Measurements from ENCODE around the gene PSD4. TPM values are rescaled to one million over a fixed set of nuclear protein-coding genes. Genes with fewer than 3 reads are reported as not detected.

PSD4 gene
- total and polyA plus RNA-seq, 2 of the 8 experiments (the other 6 are each of a cell fraction or from before 2014, with no cell fraction given), result 0.53 to 1.2 TPM

DNA sequence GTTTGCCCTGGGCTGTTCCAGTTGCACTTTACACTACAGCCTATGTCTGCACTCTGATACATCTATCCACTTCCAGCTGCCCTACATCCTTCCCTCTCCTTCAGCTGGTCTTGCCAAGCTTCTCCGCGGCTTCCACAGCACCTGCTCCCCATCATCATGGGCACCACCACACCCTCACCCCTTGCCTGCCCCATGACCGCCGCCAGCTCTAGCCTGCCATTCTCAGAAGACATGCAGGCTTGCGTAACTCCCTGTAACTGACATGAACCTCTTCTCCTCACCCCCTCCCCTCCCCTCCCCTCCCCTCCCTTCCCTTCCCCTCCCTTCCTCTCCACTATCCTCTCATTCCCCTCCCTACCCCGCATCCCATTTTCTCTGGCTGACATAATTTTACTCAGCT lies 59.0 kb downstream of the PSD4 start:
- no peaks in the 10 kb centered on the region for H3K79me2 ChIP-seq (ENCODE audit: control insufficient read depth in 1 of 2, insufficient read depth in 2 of 2, low read length in 2 of 2)
- no peak overlapping the region for H3K27ac ChIP-seq (ENCODE audit: low read depth, low read length)
- no peaks in the 10 kb centered on the region for H3K27me3 ChIP-seq (replicated peaks in 1 of 4; ENCODE audit: control insufficient read depth in 3 of 4, extremely low read depth in 1 of 4, insufficient read depth in 3 of 4, low read length in 3 of 4)
- no peak overlapping the region for H2BK5ac ChIP-seq (ENCODE audit: low read depth, low read length)
- WGBS, 2 experiments (ENCODE audit: extremely low coverage in 1 of 2, insufficient coverage in 1 of 2, insufficient read length in 1 of 2, insufficient replicate concordance in 2 of 2, low coverage in 1 of 2, low lambda C conversion rate in 2 of 2, missing lambda C conversion rate in 1 of 2), result 80 to 85% methylated on average over 1 to 5 of the region's 6 CpGs
- H3K9ac ChIP-seq (replicated peaks in 1 of 4; ENCODE audit: extremely low read depth in 1 of 4, low read depth in 3 of 4, low read length in 3 of 4), result no peak overlapping the region
- CTCF ChIA-PET (ENCODE audit: partially characterized antibody), result interaction anchor here (0.7 to 4.6 kb wide), 4 partner anchors 18 to 27 kb away, joined by 3 to 28 read pairs (median 6); no protein-coding TSS in a partner anchor
- H4K8ac ChIP-seq (ENCODE audit: extremely low read depth, insufficient read depth, low read length), result no peak overlapping the region; the same call in 1 of the 2 replicates
- H2BK12ac ChIP-seq (ENCODE audit: low read depth, low read length), result no peak overlapping the region
- no peaks in the 10 kb centered on the region for H3K79me1 ChIP-seq (ENCODE audit: low read depth, low read length)
- no peaks in the 10 kb centered on the region for H3K36me3 ChIP-seq (ENCODE audit: control insufficient read depth in 2 of 4, insufficient read depth in 4 of 4, low read length in 3 of 4)
- no peaks in the 10 kb centered on the region for H3K4me1 ChIP-seq (replicated peaks in 1 of 4; ENCODE audit: control insufficient read depth in 3 of 4, insufficient read depth in 4 of 4, low read length in 3 of 4)
- no peak overlapping the region for H3K18ac ChIP-seq (ENCODE audit: extremely low read depth, low read length)
- no peak overlapping the region for H2BK120ac ChIP-seq (replicated peaks; ENCODE audit: low read depth, low read length)
- no peak overlapping the region for H3K56ac ChIP-seq (replicated peaks; ENCODE audit: insufficient read length, low read depth, low read length)
- DNase-seq (ENCODE audit: low read depth in 1 of 2, low spot score in 2 of 2) (no peak), FAIRE-seq (no peak)
- H2AFZ ChIP-seq (ENCODE audit: low read length), result no peak overlapping the region
- H3K4me3 ChIP-seq (ENCODE audit: extremely low read depth in 1 of 4, insufficient read depth in 2 of 4, low read depth in 3 of 4, low read length in 4 of 4), result no peak overlapping the region
- H4K5ac ChIP-seq (ENCODE audit: insufficient read length, low read depth, low read length), result no peak overlapping the region
- POLR2A ChIA-PET (ENCODE audit: partially characterized antibody), result no interaction called here
- no peak overlapping the region for H3K4me2 ChIP-seq (ENCODE audit: insufficient read depth in 1 of 2, low read depth in 2 of 2, low read length in 2 of 2)
- no peak overlapping the region for H3K14ac ChIP-seq (ENCODE audit: insufficient read length)
- H2BK15ac ChIP-seq (ENCODE audit: low read length), result no peak overlapping the region
- H4K20me1 ChIP-seq (replicated peaks in 1 of 2; ENCODE audit: control insufficient read depth in 1 of 2, insufficient read depth in 2 of 2, low read length in 2 of 2), result no peaks in the 10 kb centered on the region
- no peak overlapping the region for H2BK20ac ChIP-seq (ENCODE audit: low read length)
- no peak overlapping the region for H3K4ac ChIP-seq (replicated peaks; ENCODE audit: insufficient read length, low read depth, low read length)
- no peak overlapping the region for H4K91ac ChIP-seq (replicated peaks; ENCODE audit: insufficient read length, low read length)
- H3K23ac ChIP-seq (ENCODE audit: insufficient read length), result no peak overlapping the region
- peaks cover 0 to 5% of the 10 kb centered on the region in 2 experiments; a peak in 1 of 4 replicates for H3K9me3 ChIP-seq (ENCODE audit: insufficient read depth in 2 of 2, low read depth in 1 of 2, low read length in 1 of 2)
- H2AK5ac ChIP-seq (ENCODE audit: low read depth, low read length), result no peak overlapping the region
- H3K23me2 ChIP-seq (ENCODE audit: low read depth, low read length), result no peaks in the 10 kb centered on the region
- TF ChIP-seq NANOG (IDR thresholded peaks at IDR 0.05; ENCODE audit: insufficient read depth, low read depth, low read length, poor library complexity, severe bottlenecking), result no peak
- TF ChIP-seq SP4 (IDR thresholded peaks at IDR 0.05; ENCODE audit: low read length), result no peak
- TF ChIP-seq JUND (IDR thresholded peaks at IDR 0.05; ENCODE audit: low read length), result no peak
- TF ChIP-seq POLR2A (IDR thresholded peaks at IDR 0.05; ENCODE audit: control extremely low read depth in 1 of 2, low read depth in 2 of 2, low read length in 2 of 2), result no peak
- TF ChIP-seq SP2 (IDR thresholded peaks at IDR 0.05; ENCODE audit: low read length), result no peak
- TF ChIP-seq YY1 (IDR thresholded peaks at IDR 0.05; ENCODE audit: low read depth, low read length), result no peak
- TF ChIP-seq, protein P1, sequence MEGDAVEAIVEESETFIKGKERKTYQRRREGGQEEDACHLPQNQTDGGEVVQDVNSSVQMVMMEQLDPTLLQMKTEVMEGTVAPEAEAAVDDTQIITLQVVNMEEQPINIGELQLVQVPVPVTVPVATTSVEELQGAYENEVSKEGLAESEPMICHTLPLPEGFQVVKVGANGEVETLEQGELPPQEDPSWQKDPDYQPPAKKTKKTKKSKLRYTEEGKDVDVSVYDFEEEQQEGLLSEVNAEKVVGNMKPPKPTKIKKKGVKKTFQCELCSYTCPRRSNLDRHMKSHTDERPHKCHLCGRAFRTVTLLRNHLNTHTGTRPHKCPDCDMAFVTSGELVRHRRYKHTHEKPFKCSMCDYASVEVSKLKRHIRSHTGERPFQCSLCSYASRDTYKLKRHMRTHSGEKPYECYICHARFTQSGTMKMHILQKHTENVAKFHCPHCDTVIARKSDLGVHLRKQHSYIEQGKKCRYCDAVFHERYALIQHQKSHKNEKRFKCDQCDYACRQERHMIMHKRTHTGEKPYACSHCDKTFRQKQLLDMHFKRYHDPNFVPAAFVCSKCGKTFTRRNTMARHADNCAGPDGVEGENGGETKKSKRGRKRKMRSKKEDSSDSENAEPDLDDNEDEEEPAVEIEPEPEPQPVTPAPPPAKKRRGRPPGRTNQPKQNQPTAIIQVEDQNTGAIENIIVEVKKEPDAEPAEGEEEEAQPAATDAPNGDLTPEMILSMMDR (IDR thresholded peaks at IDR 0.05; ENCODE audit: control extremely low read depth in 1 of 3, insufficient read depth in 1 of 3, low read depth in 1 of 3, low read length in 3 of 3), result no peak
- no peak for TF ChIP-seq EZH2 (IDR thresholded peaks at IDR 0.05; ENCODE audit: low read depth, low read length, severe bottlenecking)
- no peak for TF ChIP-seq SIRT6 (IDR thresholded peaks at IDR 0.05; ENCODE audit: low read length)
- no peak for TF ChIP-seq ZNF274 (IDR thresholded peaks at IDR 0.05; ENCODE audit: borderline replicate concordance, extremely low read depth, low read length)
- TF ChIP-seq CEBPB (IDR thresholded peaks at IDR 0.05; ENCODE audit: low read depth, low read length), result no peak
- TF ChIP-seq SUZ12 (IDR thresholded peaks at IDR 0.05; ENCODE audit: low read length), result no peak
- no peak for TF ChIP-seq BACH1 (IDR thresholded peaks at IDR 0.05; ENCODE audit: low read length)
- no peak for TF ChIP-seq RFX5 (IDR thresholded peaks at IDR 0.05; ENCODE audit: borderline replicate concordance, low read depth, low read length)
